Measurements from ENCODE around the gene LRRC74A. TPM values are rescaled to one million over a fixed set of nuclear protein-coding genes. Genes with fewer than 3 reads are reported as not detected.
"Not testable (repeated sequence)": the region's sequence is repeated elsewhere in the genome, so short reads cannot be mapped to it uniquely, and the experiment has no call there.

Gene LRRC74A
- total RNA-seq, 4 donors from 2014 or later: not detected

DNA sequence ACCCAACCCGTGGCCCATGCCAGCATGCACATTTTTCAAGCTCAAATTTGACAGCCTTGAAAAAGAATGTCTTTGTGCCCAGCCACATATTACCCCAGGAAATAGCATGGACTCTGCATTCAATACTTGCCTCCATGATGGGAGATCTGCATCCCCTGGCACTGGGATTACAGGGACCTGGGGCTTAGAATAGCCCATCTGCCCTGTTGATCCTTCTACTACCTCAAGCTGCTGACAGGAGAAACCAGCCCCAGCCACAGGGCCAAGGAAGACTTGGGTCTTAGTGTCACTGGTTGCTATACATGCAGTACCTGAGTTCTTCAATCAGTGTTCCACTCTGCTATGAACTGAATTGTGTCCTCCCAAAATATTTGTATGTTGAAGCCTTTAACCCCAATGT, 85.3 kb downstream of the LRRC74A start:
- H3K36me3 ChIP-seq: no peaks in the 10 kb centered on the region
- no peak overlapping the region for H3K4me3 ChIP-seq
- H3K27ac ChIP-seq: no peak overlapping the region
- no peak for DNase-seq (ENCODE audit: low spot score in 2 of 2)
- H3K9me3 ChIP-seq: no peaks in the 10 kb centered on the region
- TF ChIP-seq POLR2AphosphoS5 (IDR thresholded peaks at IDR 0.05) (no peak), POLR2A (IDR thresholded peaks at IDR 0.05) (no peak), EP300 (IDR thresholded peaks at IDR 0.05) (no peak)
- TF ChIP-seq, protein P1, sequence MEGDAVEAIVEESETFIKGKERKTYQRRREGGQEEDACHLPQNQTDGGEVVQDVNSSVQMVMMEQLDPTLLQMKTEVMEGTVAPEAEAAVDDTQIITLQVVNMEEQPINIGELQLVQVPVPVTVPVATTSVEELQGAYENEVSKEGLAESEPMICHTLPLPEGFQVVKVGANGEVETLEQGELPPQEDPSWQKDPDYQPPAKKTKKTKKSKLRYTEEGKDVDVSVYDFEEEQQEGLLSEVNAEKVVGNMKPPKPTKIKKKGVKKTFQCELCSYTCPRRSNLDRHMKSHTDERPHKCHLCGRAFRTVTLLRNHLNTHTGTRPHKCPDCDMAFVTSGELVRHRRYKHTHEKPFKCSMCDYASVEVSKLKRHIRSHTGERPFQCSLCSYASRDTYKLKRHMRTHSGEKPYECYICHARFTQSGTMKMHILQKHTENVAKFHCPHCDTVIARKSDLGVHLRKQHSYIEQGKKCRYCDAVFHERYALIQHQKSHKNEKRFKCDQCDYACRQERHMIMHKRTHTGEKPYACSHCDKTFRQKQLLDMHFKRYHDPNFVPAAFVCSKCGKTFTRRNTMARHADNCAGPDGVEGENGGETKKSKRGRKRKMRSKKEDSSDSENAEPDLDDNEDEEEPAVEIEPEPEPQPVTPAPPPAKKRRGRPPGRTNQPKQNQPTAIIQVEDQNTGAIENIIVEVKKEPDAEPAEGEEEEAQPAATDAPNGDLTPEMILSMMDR (IDR thresholded peaks at IDR 0.05): no peak
- peaks cover 47% of the 10 kb centered on the region for H3K4me1 ChIP-seq
- WGBS: 13% methylated on average over 1 of the region's 1 CpG
- no peaks in the 10 kb centered on the region for H3K27me3 ChIP-seq

DNA sequence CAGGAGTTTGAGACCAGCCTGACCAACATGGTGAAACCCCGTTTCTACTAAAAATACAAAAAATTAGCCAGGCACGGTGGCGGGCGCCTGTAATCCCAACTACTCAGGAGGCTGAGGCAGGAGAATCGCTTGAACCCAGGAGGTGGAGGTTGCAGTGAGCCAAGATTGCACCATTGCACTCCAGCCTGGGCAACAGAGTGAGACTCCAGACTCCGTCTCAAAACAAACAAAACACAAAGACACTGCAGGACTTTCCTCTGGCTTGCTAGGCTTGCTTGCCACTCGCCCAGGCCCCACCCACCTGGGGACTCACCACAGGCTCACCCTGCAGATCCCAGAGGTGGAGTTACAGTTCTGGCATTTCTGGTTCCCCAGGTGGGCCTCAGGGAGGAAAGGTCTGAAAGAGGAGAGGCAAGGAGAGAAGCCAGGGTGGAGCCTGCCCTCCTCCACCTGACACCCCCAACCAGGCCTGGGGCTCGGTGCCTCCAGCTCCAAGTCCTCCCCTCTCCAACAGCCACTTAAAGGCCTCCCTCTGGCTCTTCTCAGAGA, 88.4 kb downstream of the LRRC74A start:
- not testable (repeated sequence) for H3K27me3 ChIP-seq; H3K36me3 ChIP-seq; DNase-seq (ENCODE audit: low spot score in 2 of 2); H3K9me3 ChIP-seq; H3K4me3 ChIP-seq
- WGBS: 67% methylated on average over 8 of the region's 8 CpGs
- Histone ChIP-seq H3K27ac (peak overlapping the region; percentile 64), H3K4me1 (peaks cover 67% of the 10 kb centered on the region)

DNA sequence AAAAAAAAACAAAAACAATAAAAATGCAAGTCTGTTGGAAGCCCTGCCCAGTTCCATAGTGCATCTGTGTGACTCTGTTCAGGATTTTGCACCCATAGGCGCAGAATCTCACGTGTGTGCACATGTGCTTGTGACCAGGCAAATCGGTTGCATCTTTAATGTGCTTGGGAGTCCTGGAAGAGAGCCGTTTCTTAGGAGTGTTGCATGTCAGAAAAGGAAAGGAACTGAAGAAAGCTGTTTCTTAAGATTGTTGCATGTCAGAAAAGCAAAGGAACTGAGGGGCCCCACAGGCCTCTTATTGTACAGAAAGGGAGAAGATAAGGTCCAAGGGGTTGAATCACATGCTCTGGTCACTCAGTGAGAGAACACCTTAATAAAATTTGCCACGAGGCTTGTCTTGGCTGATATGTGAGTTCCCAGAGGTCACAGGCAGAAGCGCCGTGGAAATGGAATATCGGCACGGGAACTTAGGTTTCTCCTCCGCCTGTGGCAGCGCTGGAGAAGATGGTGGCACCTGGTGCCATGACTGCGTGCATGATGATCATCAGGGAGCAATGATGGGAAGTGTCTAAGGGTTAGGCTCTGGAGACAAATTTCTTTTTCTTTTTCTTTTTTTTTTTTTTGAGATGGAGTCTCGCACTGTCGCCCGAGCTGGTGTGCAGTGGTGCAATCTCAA, 90.0 kb downstream of the LRRC74A start:
- Histone ChIP-seq H3K9me3 (no peaks in the 10 kb centered on the region), H3K36me3 (no peaks in the 10 kb centered on the region), H3K27ac (peak overlapping the region; percentile 98), H3K4me3 (no peak overlapping the region), H3K4me1 (peaks cover 80% of the 10 kb centered on the region), H3K27me3 (no peaks in the 10 kb centered on the region)
- DNase-seq (ENCODE audit: low spot score in 2 of 2): no peak
- WGBS: 75% methylated on average over 15 of the region's 15 CpGs
- TF ChIP-seq, protein P1 (IDR thresholded peaks at IDR 0.05): no peak
- TF ChIP-seq POLR2A (IDR thresholded peaks at IDR 0.05): no peak
- TF ChIP-seq EP300 (IDR thresholded peaks at IDR 0.05): no peak
- TF ChIP-seq POLR2AphosphoS5 (IDR thresholded peaks at IDR 0.05): no peak

DNA sequence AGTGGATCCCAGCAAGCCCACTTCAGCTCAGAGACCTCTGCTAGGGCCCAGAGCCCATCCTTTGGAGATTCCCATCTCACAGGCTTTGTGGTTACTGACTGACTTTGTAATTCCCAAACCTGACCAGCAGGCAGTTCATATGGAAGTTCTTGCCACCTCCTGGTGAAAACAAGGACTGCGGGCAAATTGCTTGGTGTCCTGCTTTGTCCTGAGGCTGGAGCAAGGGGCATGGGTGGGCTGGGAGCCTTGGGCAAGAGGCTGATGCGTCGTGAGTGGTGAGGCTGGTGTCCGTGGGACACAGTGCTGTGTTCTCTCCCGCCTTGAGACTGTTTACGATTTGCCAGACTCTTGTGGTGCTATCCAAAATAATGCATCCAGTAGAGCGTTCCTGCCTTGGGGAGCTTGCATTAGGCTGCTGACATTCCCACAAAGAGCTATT, 91.0 kb downstream of the LRRC74A start:
- Histone ChIP-seq H3K9me3 (no peaks in the 10 kb centered on the region), H3K4me1 (peaks cover 80% of the 10 kb centered on the region), H3K27ac (peak overlapping the region; percentile 98), H3K36me3 (no peaks in the 10 kb centered on the region), H3K27me3 (no peaks in the 10 kb centered on the region), H3K4me3 (no peak overlapping the region)
- WGBS: 51% methylated on average over 7 of the region's 7 CpGs
- TF ChIP-seq EP300 (IDR thresholded peaks at IDR 0.05): no peak
- no peak for TF ChIP-seq POLR2A (IDR thresholded peaks at IDR 0.05)
- TF ChIP-seq, protein P1 (IDR thresholded peaks at IDR 0.05): peak; percentile 55 to 68
- TF ChIP-seq POLR2AphosphoS5 (IDR thresholded peaks at IDR 0.05): no peak
- no peak for DNase-seq (ENCODE audit: low spot score in 2 of 2)

DNA sequence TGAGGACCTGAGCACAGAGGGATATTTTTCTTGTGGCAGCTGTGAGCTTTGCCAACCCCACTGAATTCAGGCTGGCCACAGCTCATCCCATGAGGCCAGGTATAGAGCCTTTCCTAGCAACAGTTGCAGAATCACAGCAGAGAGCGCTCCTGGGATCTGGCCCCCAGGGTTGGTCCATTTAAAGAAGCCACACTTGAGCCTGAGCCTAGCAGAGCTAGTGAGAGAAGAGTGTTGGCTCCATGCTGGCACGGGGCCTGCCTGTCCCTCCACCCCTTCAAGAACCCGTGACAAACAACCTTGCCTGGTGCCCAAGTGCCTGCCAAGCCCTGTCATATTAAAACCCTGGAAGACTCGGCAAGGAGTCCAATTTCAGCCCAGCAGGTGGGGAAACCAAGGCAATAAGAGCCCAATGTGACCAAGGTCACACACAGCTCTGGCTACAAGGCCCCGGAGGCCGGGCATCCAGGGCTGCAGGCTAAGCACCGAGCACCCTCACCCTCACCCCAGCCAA, 91.6 kb downstream of the LRRC74A start:
- H3K36me3 ChIP-seq: no peaks in the 10 kb centered on the region
- peak overlapping the region; percentile 98 for H3K27ac ChIP-seq
- DNase-seq (ENCODE audit: low spot score in 2 of 2): no peak
- H3K4me3 ChIP-seq: peak overlapping the region; percentile 23
- H3K4me1 ChIP-seq: peaks cover 80% of the 10 kb centered on the region
- TF ChIP-seq EP300 (IDR thresholded peaks at IDR 0.05): no peak
- no peak for TF ChIP-seq POLR2AphosphoS5 (IDR thresholded peaks at IDR 0.05)
- TF ChIP-seq, protein P1 (IDR thresholded peaks at IDR 0.05): no peak
- TF ChIP-seq POLR2A (IDR thresholded peaks at IDR 0.05): no peak
- no peaks in the 10 kb centered on the region for H3K27me3 ChIP-seq
- WGBS: 28% methylated on average over 7 of the region's 7 CpGs
- H3K9me3 ChIP-seq: no peaks in the 10 kb centered on the region
